CD4-positive, CD25-positive, alpha-beta regulatory T cell (primary cell): ENCODE measurements around the gene BAHCC1. TPM values are rescaled to one million over a fixed set of nuclear protein-coding genes. Genes with fewer than 3 reads are reported as not detected.

ENCODE experiments used
- ATAC-seq, 2 donors: fragments of 150-1000 bp; cut with Tn5 transposase; one replicate each; pipeline ENCODE4 v1.10.0; 2021; ENCODE audit warnings: low read depth in 2 of 2, moderate number of reproducible peaks in 2 of 2, moderate library complexity in 1 of 2
- DNase-seq, 3 donors: peaks; one replicate each; pipeline versions ENCODE4 v3.0.0 to v3.0.0-alpha.2; 2012 to 2022; ENCODE audit warnings: mixed read lengths in 1 of 3
- H3K27ac ChIP-seq: one replicate; pipeline ENCODE4 v1.7.0; 2013; ENCODE audit warnings: mild to moderate bottlenecking, low read length; ENCODE audit not compliant: insufficient read depth, poor library complexity, severe bottlenecking
- H3K27me3 ChIP-seq: one replicate; pipeline ENCODE4 v1.7.0; 2013; ENCODE audit warnings: low read length; ENCODE audit not compliant: control insufficient read depth, insufficient read depth
- H3K36me3 ChIP-seq: one replicate; pipeline ENCODE4 v1.7.0; 2013; ENCODE audit warnings: mild to moderate bottlenecking, low read length, moderate library complexity; ENCODE audit not compliant: control insufficient read depth, insufficient read depth
- H3K4me1 ChIP-seq: 2 replicates; pipeline ENCODE4 v1.7.0; 2013; ENCODE audit warnings: mild to moderate bottlenecking, low read length; ENCODE audit not compliant: insufficient read depth, control insufficient read depth, poor library complexity, severe bottlenecking
- H3K4me3 ChIP-seq: one replicate; pipeline ENCODE4 v1.7.0; 2013; ENCODE audit warnings: low read depth, mild to moderate bottlenecking, low read length, moderate library complexity
- H3K9me3 ChIP-seq, 2 experiments: 1 replicate in 1 of 2; 2 replicates in 1 of 2; pipeline ENCODE4 v1.7.0; 2013; ENCODE audit warnings: low read length in 2 of 2, mild to moderate bottlenecking in 1 of 2, moderate library complexity in 1 of 2; ENCODE audit not compliant: control insufficient read depth in 2 of 2
- H3K27ac Mint-ChIP-seq, 3 donors: one replicate each; pipeline ENCODE4 v1.8.0; 2020 to 2022; ENCODE audit warnings: mild to moderate bottlenecking in 3 of 3, mixed read lengths in 3 of 3, moderate library complexity in 2 of 3
- H3K27me3 Mint-ChIP-seq: one replicate; pipeline ENCODE4 v1.8.0; 2022; ENCODE audit warnings: mild to moderate bottlenecking, mixed read lengths
- H3K36me3 Mint-ChIP-seq: one replicate; pipeline ENCODE4 v1.8.0; 2020; ENCODE audit warnings: mixed read lengths
- H3K4me1 Mint-ChIP-seq, 4 donors: one replicate each; pipeline ENCODE4 v1.8.0; 2020 to 2022; ENCODE audit warnings: mixed read lengths in 4 of 4, mild to moderate bottlenecking in 1 of 4
- H3K4me3 Mint-ChIP-seq, 4 donors: one replicate each; pipeline ENCODE4 v1.8.0; 2020 to 2022; ENCODE audit warnings: mild to moderate bottlenecking in 4 of 4, mixed read lengths in 4 of 4, moderate library complexity in 3 of 4
- H3K9me3 Mint-ChIP-seq, 7 donors: one replicate each; pipeline ENCODE4 v1.8.0; 2020 to 2022; ENCODE audit warnings: mixed read lengths in 7 of 7, mild to moderate bottlenecking in 3 of 7, moderate library complexity in 2 of 7
- polyA plus RNA-seq, 4 donors: library from polyadenylated mRNA; unstranded; fragments of 300-500 nt; fragmentation: Illumina TruSeq; gene quantifications; one replicate each; pipeline ENCODE4 v1.2.3, GENCODE V29; 2021
- total RNA-seq: library from RNA; stranded (reverse); gene quantifications from one replicate; pipeline ENCODE4 v1.2.3, GENCODE V29; 2022

Gene BAHCC1
- total and polyA plus RNA-seq, 5 donors from 2014 or later, result 0.54 TPM; not detected in 4

- Mint-ChIP-seq H3K4me1 (no peaks in the 10 kb centered on the region), H3K36me3 (no peaks in the 10 kb centered on the region), H3K27me3 (peaks cover 8% of the 10 kb centered on the region), H3K27ac (no peak overlapping the region), H3K9me3 (no peaks in the 10 kb centered on the region), H3K4me3 (no peak overlapping the region)
- Histone ChIP-seq H3K4me3 (no peak overlapping the region), H3K9me3 (no peaks in the 10 kb centered on the region), H3K27ac (no peak overlapping the region), H3K4me1 (no peaks in the 10 kb centered on the region), H3K36me3 (no peaks in the 10 kb centered on the region), H3K27me3 (no peaks in the 10 kb centered on the region)
- no peak for ATAC-seq
- no peak for DNase-seq
Measured at GRCh38 chr17:81371910-81372760, 23.1 kb upstream of the BAHCC1 start.

- Mint-ChIP-seq H3K9me3 (no peaks in the 10 kb centered on the region), H3K36me3 (no peaks in the 10 kb centered on the region), H3K27me3 (peaks cover 13% of the 10 kb centered on the region), H3K4me1 (no peaks in the 10 kb centered on the region), H3K27ac (no peak overlapping the region), H3K4me3 (no peak overlapping the region)
- ATAC-seq, result no peak
- no peaks in the 10 kb centered on the region for H3K36me3 ChIP-seq
- H3K27me3 ChIP-seq, result no peaks in the 10 kb centered on the region
- no peak overlapping the region for H3K27ac ChIP-seq
- H3K4me1 ChIP-seq, result no peaks in the 10 kb centered on the region
- DNase-seq, result no peak
- no peaks in the 10 kb centered on the region for H3K9me3 ChIP-seq
- H3K4me3 ChIP-seq, result no peak overlapping the region
Measured at GRCh38 chr17:81373536-81374160, 21.6 kb upstream of the BAHCC1 start.

GRCh38 chr17:81374890-81375289 lies 20.4 kb upstream of the BAHCC1 start:
- no peak overlapping the region for H3K4me3 Mint-ChIP-seq
- Histone ChIP-seq H3K9me3 (no peaks in the 10 kb centered on the region), H3K4me1 (no peaks in the 10 kb centered on the region), H3K36me3 (no peaks in the 10 kb centered on the region), H3K27ac (no peak overlapping the region), H3K4me3 (no peak overlapping the region), H3K27me3 (no peaks in the 10 kb centered on the region)
- DNase-seq (no peak), ATAC-seq (no peak)
- no peak overlapping the region for H3K27ac Mint-ChIP-seq
- H3K4me1 Mint-ChIP-seq, result no peaks in the 10 kb centered on the region
- no peaks in the 10 kb centered on the region for H3K36me3 Mint-ChIP-seq
- H3K9me3 Mint-ChIP-seq, result no peaks in the 10 kb centered on the region
- peaks cover 13% of the 10 kb centered on the region for H3K27me3 Mint-ChIP-seq

GRCh38 chr17:81376946-81377714 lies 18.1 kb upstream of the BAHCC1 start:
- H3K27me3 Mint-ChIP-seq, result peaks cover 16% of the 10 kb centered on the region
- no peak for ATAC-seq
- Histone ChIP-seq H3K27me3 (no peaks in the 10 kb centered on the region), H3K4me1 (no peaks in the 10 kb centered on the region), H3K9me3 (no peaks in the 10 kb centered on the region), H3K27ac (no peak overlapping the region), H3K4me3 (no peak overlapping the region), H3K36me3 (no peaks in the 10 kb centered on the region)
- H3K4me3 Mint-ChIP-seq, result no peak overlapping the region
- H3K27ac Mint-ChIP-seq, result no peak overlapping the region
- H3K4me1 Mint-ChIP-seq, result no peaks in the 10 kb centered on the region
- no peak for DNase-seq
- H3K36me3 Mint-ChIP-seq, result no peaks in the 10 kb centered on the region
- H3K9me3 Mint-ChIP-seq, result no peaks in the 10 kb centered on the region

GRCh38 chr17:81378941-81379511 lies 16.2 kb upstream of the BAHCC1 start:
- Histone ChIP-seq H3K4me3 (no peak overlapping the region), H3K27me3 (no peaks in the 10 kb centered on the region), H3K9me3 (no peaks in the 10 kb centered on the region), H3K4me1 (no peaks in the 10 kb centered on the region), H3K36me3 (no peaks in the 10 kb centered on the region), H3K27ac (no peak overlapping the region)
- H3K9me3 Mint-ChIP-seq, result no peaks in the 10 kb centered on the region
- ATAC-seq (no peak), DNase-seq (no peak)
- peaks cover 16% of the 10 kb centered on the region for H3K27me3 Mint-ChIP-seq
- no peaks in the 10 kb centered on the region for H3K36me3 Mint-ChIP-seq
- H3K4me3 Mint-ChIP-seq, result no peak overlapping the region
- H3K27ac Mint-ChIP-seq, result no peak overlapping the region
- H3K4me1 Mint-ChIP-seq, result no peaks in the 10 kb centered on the region

GRCh38 chr17:81379523-81379942 lies 15.7 kb upstream of the BAHCC1 start:
- Histone ChIP-seq H3K9me3 (no peaks in the 10 kb centered on the region), H3K27ac (no peak overlapping the region), H3K27me3 (no peaks in the 10 kb centered on the region), H3K36me3 (no peaks in the 10 kb centered on the region), H3K4me1 (no peaks in the 10 kb centered on the region), H3K4me3 (no peak overlapping the region)
- ATAC-seq (no peak), DNase-seq (no peak)
- Mint-ChIP-seq H3K4me1 (no peaks in the 10 kb centered on the region), H3K36me3 (no peaks in the 10 kb centered on the region), H3K27ac (no peak overlapping the region), H3K27me3 (peaks cover 18% of the 10 kb centered on the region), H3K9me3 (no peaks in the 10 kb centered on the region), H3K4me3 (no peak overlapping the region)

GRCh38 chr17:81380131-81380530 lies 15.1 kb upstream of the BAHCC1 start:
- H3K27me3 Mint-ChIP-seq, result peaks cover 23% of the 10 kb centered on the region
- Histone ChIP-seq H3K9me3 (no peaks in the 10 kb centered on the region), H3K4me1 (no peaks in the 10 kb centered on the region), H3K27me3 (peaks cover under 1% of the 10 kb centered on the region), H3K4me3 (no peak overlapping the region), H3K36me3 (no peaks in the 10 kb centered on the region), H3K27ac (no peak overlapping the region)
- no peak overlapping the region for H3K4me3 Mint-ChIP-seq
- no peaks in the 10 kb centered on the region for H3K9me3 Mint-ChIP-seq
- no peaks in the 10 kb centered on the region for H3K4me1 Mint-ChIP-seq
- DNase-seq (no peak), ATAC-seq (no peak)
- H3K27ac Mint-ChIP-seq, result peak overlapping the region in 1 of 3 donors; percentile 9
- no peaks in the 10 kb centered on the region for H3K36me3 Mint-ChIP-seq
